ENCODE results near the gene KLRC1. TPM values are rescaled to one million over a fixed set of nuclear protein-coding genes. Genes with fewer than 3 reads are reported as not detected.
"Not testable (repeated sequence)": the region's sequence is repeated elsewhere in the genome, so short reads cannot be mapped to it uniquely, and the experiment has no call there.

The KLRC1 gene
- total RNA-seq = 1 to 10 TPM; 1.9 TPM
- 0.37 TPM for polyA plus RNA-seq (ENCODE audit: insufficient read depth, low read depth, low replicate concordance)
- long read RNA-seq, donor 1 = 0 reads
- long read RNA-seq, donor 2 = 0 reads

DNA sequence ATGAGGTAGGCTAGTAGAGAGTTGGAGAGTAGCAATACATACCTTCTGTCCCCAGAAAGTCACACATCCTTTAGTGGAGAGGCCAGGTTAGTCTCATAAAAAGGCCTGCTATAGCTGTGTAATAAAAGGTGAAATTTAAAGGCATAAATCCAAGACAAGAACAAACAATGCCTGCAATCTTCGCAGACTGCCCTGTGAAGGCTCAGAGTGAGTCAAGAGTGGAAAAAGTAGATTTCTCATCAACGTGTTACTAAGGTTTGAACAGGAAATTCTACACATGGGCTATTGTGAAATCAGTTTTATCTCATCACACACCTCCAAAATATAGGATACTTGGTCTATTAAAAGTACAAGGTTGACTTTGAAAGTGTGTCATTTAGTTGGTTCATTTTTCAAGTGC is at the start of gene KLRC1:
KLRC1 (minus strand) TSS at position 222 of the 400 bp plus-strand sequence. CDS start 2,221 bp downstream, outside the sequence.
- H3K36me3 ChIP-seq (ENCODE audit: low read depth, missing control alignments) = no peaks in the 10 kb centered on the region
- no peak within 1 kb of the TSS for H3K27ac ChIP-seq
- TF ChIP-seq, protein P1, sequence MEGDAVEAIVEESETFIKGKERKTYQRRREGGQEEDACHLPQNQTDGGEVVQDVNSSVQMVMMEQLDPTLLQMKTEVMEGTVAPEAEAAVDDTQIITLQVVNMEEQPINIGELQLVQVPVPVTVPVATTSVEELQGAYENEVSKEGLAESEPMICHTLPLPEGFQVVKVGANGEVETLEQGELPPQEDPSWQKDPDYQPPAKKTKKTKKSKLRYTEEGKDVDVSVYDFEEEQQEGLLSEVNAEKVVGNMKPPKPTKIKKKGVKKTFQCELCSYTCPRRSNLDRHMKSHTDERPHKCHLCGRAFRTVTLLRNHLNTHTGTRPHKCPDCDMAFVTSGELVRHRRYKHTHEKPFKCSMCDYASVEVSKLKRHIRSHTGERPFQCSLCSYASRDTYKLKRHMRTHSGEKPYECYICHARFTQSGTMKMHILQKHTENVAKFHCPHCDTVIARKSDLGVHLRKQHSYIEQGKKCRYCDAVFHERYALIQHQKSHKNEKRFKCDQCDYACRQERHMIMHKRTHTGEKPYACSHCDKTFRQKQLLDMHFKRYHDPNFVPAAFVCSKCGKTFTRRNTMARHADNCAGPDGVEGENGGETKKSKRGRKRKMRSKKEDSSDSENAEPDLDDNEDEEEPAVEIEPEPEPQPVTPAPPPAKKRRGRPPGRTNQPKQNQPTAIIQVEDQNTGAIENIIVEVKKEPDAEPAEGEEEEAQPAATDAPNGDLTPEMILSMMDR (IDR thresholded peaks at IDR 0.05) = no peak
- TF ChIP-seq POLR2A (IDR thresholded peaks at IDR 0.05) = no peak
- H3K27me3 ChIP-seq = no peaks in the 10 kb centered on the region
- H3K4me3 ChIP-seq = no peak within 1 kb of the TSS
- DNase-seq = no peak
- intact Hi-C loops (cut with DNase I; ENCODE audit: low total_unique reads) = no loop called here
- H3K4me1 ChIP-seq = no peaks in the 10 kb centered on the region
- no peaks in the 10 kb centered on the region for H3K9me3 ChIP-seq
- WGBS, 2 donors = 74 to 82% methylated on average over 2 of the region's 2 CpGs

DNA sequence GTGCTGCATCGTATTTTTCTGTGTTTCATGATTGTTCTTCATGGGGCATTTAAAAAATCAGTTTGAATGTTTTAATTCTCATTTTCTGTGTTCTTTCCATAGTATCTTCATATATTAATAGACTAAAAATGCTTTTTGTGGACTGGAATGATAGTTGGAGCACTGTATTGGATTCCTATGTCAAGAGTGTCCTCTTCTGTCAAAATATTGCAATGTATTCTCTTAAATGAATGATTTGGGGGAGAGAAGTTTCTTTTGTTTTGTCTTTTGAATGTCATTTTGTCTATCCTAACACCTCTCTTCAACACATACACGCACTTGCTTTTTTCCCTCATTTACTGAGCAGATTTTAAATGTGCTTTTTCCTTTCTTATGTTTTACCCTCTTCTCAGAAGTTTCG is 47.9 kb upstream of the KLRC1 start:
- Histone ChIP-seq H3K4me3 (no peak overlapping the region), H3K27ac (no peak overlapping the region), H3K9me3 (no peaks in the 10 kb centered on the region), H3K36me3 (ENCODE audit: low read depth, missing control alignments) (no peaks in the 10 kb centered on the region), H3K4me1 (no peaks in the 10 kb centered on the region), H3K27me3 (no peaks in the 10 kb centered on the region)
- no peak for DNase-seq
- WGBS, 2 donors = 48 to 53% methylated on average over 3 of the region's 3 CpGs
- TF ChIP-seq POLR2A (IDR thresholded peaks at IDR 0.05) = no peak
- TF ChIP-seq, protein P1 (IDR thresholded peaks at IDR 0.05) = no peak
- intact Hi-C loops (cut with DNase I; ENCODE audit: low total_unique reads) = no loop called here

DNA sequence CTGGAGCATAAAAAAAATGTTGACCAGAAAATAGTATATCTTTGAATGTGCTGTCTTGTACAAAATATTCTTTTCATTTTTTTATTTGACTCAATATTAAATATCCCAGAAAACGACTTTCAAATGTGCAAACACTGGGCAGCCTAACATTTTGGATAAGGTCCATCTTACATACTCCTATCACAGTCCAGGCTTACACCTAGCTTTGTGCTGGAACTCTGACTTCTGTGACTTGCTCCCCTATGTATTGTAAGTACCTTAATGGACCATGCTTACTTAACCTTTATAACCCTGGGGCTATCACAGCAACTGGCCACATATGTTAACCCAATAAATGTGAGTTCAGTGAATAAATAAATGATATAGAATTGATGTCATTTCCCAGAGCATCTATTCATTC is 44.9 kb upstream of the KLRC1 start:
- Histone ChIP-seq H3K4me1 (no peaks in the 10 kb centered on the region), H3K27ac (no peak overlapping the region), H3K36me3 (ENCODE audit: low read depth, missing control alignments) (no peaks in the 10 kb centered on the region), H3K9me3 (no peaks in the 10 kb centered on the region), H3K27me3 (no peaks in the 10 kb centered on the region), H3K4me3 (no peak overlapping the region)
- WGBS, 2 donors = 23 to 46% methylated on average over 1 of the region's 1 CpG
- intact Hi-C loops (cut with DNase I; ENCODE audit: low total_unique reads) = no loop called here
- DNase-seq = no peak
- TF ChIP-seq, protein P1 (IDR thresholded peaks at IDR 0.05) = no peak
- TF ChIP-seq POLR2A (IDR thresholded peaks at IDR 0.05) = no peak

DNA sequence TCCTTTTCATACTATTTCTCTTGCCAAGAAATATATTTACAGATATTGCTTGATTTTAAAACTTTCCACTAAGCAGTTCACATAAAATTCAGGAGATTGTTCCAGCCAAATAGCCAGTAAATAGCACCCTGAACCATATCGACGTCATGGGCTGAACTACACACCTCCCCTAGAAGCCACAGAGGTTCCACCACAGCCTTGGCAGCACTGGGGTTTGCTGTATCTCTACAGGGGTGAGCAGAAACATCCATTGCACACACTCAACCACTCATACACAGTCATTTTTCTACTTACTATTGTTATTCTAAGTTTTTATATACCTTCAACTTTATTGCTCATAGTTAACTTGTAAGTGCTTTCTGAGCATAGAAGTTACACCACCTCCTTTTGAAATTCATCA is 44.4 kb upstream of the KLRC1 start:
- no peaks in the 10 kb centered on the region for H3K4me1 ChIP-seq
- TF ChIP-seq, protein P1 (IDR thresholded peaks at IDR 0.05) = no peak
- no peak for TF ChIP-seq POLR2A (IDR thresholded peaks at IDR 0.05)
- DNase-seq = no peak
- H3K9me3 ChIP-seq = no peaks in the 10 kb centered on the region
- H3K27ac ChIP-seq = no peak overlapping the region
- H3K27me3 ChIP-seq = no peaks in the 10 kb centered on the region
- WGBS, 2 donors = 53 to 57% methylated on average over 2 of the region's 2 CpGs
- intact Hi-C loops (cut with DNase I; ENCODE audit: low total_unique reads) = no loop called here
- H3K4me3 ChIP-seq = no peak overlapping the region
- no peaks in the 10 kb centered on the region for H3K36me3 ChIP-seq (ENCODE audit: low read depth, missing control alignments)

DNA sequence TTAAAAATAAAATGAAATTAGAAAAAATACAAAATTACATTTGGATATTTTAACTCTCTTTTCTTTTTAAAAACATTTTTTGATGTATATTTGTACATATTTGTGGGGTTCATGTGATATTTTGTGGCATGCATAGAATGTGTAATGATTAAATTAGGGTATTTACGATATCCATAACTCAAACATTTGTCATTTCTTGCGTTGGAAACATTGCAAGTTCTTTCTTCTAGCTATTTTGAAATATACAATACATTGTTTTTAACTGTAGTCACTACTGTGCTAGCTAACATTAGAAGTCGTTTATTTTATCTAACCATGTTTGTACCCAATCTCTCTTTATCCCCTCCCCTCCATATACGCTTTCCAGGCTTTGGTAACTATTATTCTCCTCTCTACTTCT is 38.6 kb upstream of the KLRC1 start:
- H3K4me3 ChIP-seq = no peak overlapping the region
- H3K27ac ChIP-seq = no peak overlapping the region
- H3K4me1 ChIP-seq = no peaks in the 10 kb centered on the region
- DNase-seq = no peak
- H3K36me3 ChIP-seq (ENCODE audit: low read depth, missing control alignments) = no peaks in the 10 kb centered on the region
- no peaks in the 10 kb centered on the region for H3K9me3 ChIP-seq
- 81 to 82% methylated on average over 4 of the region's 4 CpGs for WGBS, 2 donors
- TF ChIP-seq, protein P1 (IDR thresholded peaks at IDR 0.05) = no peak
- no peak for TF ChIP-seq POLR2A (IDR thresholded peaks at IDR 0.05)
- intact Hi-C loops (cut with DNase I; ENCODE audit: low total_unique reads) = no loop called here
- H3K27me3 ChIP-seq = no peaks in the 10 kb centered on the region

DNA sequence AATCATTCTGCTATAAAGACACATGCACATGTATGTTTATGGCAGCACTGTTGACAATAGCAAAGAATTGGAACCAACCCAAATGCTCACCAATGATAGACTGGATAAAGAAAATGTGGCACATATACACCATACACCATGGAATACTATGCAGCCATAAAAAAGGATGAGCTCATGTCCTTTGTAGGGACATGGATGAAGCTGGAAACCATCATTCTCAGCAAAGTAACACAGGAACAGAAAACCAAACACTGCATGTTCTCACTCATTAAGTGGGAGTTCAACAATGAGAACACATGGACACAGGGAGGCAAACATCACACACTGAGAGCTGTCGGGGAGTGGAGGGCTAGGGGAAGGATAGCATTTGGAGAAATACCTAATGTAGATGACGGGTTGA is 34.2 kb upstream of the KLRC1 start:
- WGBS, 2 donors = 87% methylated on average over 2 of the region's 2 CpGs
- H3K4me3 ChIP-seq; H3K9me3 ChIP-seq; H3K36me3 ChIP-seq (ENCODE audit: low read depth, missing control alignments); DNase-seq; intact Hi-C loops (cut with DNase I; ENCODE audit: low total_unique reads); H3K27me3 ChIP-seq; H3K4me1 ChIP-seq; H3K27ac ChIP-seq: not testable (repeated sequence)

DNA sequence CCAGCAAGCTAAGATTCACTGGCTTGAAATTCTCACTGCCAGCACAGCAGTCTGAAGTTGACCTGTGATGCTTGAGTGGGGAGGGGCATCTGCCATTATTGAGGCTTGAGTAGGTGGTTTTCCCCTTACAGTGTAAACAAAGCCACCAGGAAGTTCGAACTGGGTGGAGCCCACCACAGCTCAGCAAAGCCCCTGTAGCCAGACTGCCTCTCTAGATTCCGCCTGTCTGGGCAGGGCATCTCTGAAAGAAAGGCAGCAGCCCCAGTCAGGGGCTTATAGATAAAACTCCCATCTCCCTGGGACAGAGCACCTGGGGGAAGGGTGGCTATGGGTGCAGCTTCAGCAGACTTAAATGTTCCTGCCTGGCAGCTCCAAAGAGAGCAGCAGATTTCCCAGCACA is 28.7 kb upstream of the KLRC1 start:
- H3K9me3 ChIP-seq; H3K27me3 ChIP-seq; H3K4me3 ChIP-seq; DNase-seq; intact Hi-C loops (cut with DNase I; ENCODE audit: low total_unique reads); H3K36me3 ChIP-seq (ENCODE audit: low read depth, missing control alignments); H3K27ac ChIP-seq; H3K4me1 ChIP-seq: not testable (repeated sequence)
- WGBS, 2 donors = 82% methylated on average over 2 of the region's 2 CpGs; no CpG with 5 or more reads in 1 of the 2 donors

DNA sequence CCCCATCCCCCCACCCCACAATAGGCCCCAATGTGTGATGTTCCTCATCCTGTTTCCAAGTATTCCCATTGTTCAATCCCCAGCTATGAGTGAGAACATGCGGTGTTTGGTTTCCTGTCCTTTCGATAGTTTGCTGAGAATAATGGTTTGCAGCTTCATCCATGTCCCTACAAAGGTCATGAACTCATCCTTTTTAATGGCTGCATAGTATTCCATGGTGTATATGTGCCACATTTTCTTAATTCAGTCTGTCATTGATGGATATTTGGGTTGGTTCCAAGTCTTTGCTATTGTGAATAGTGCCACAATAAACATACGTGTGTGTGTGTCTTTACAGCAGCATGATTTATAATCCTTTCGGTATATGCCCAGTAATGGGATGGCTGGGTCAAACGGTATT is 19.6 kb upstream of the KLRC1 start:
- H3K27me3 ChIP-seq; DNase-seq; H3K9me3 ChIP-seq; H3K4me3 ChIP-seq; H3K36me3 ChIP-seq (ENCODE audit: low read depth, missing control alignments); intact Hi-C loops (cut with DNase I; ENCODE audit: low total_unique reads); H3K27ac ChIP-seq; H3K4me1 ChIP-seq: not testable (repeated sequence)
- WGBS, 2 donors = 88 to 92% methylated on average over 5 of the region's 5 CpGs
